Memory B cell (primary cell): Measurements from ENCODE around the gene SYT8.
A peak's percentile ranks its signal among the peaks of the same experiment; 100 is the strongest.

ENCODE experiments used
- ATAC-seq: fragments of 150-1000 bp; cut with Tn5 transposase; 2 replicates; pipeline ENCODE4 v1.10.0; 2021; ENCODE audit warnings: low read depth, mild to moderate bottlenecking, moderate library complexity
- DNase-seq, 2 donors: peaks; one replicate each; pipeline ENCODE4 v3.0.0; 2022; ENCODE audit warnings: low spot score in 2 of 2
- H3K27ac Mint-ChIP-seq: one replicate; pipeline ENCODE4 v1.8.0; 2022; ENCODE audit warnings: mild to moderate bottlenecking, moderate library complexity, mixed read lengths
- H3K27me3 Mint-ChIP-seq: one replicate; pipeline ENCODE4 v1.8.0; 2022; ENCODE audit warnings: mixed read lengths
- H3K36me3 Mint-ChIP-seq: one replicate; pipeline ENCODE4 v1.8.0; 2022; ENCODE audit warnings: mild to moderate bottlenecking, mixed read lengths
- H3K4me1 Mint-ChIP-seq: one replicate; pipeline ENCODE4 v1.8.0; 2022; ENCODE audit warnings: mixed read lengths
- H3K4me3 Mint-ChIP-seq: one replicate; pipeline ENCODE4 v1.8.0; 2022; ENCODE audit warnings: mild to moderate bottlenecking, moderate library complexity, mixed read lengths
- H3K9me3 Mint-ChIP-seq: one replicate; pipeline ENCODE4 v1.8.0; 2022; ENCODE audit warnings: mixed read lengths

SYT8 gene

GRCh38 chr11:1824221-1825038 is 10.4 kb upstream of the SYT8 start:
- DNase-seq (no peak), ATAC-seq (no peak)
- Mint-ChIP-seq H3K36me3 (peaks cover 2% of the 10 kb centered on the region), H3K9me3 (peaks cover 6% of the 10 kb centered on the region), H3K27me3 (peaks cover 27% of the 10 kb centered on the region), H3K4me1 (peaks cover 2% of the 10 kb centered on the region), H3K27ac (no peak overlapping the region), H3K4me3 (no peak overlapping the region)

GRCh38 chr11:1825039-1825740 is 9.6 kb upstream of the SYT8 start:
- Mint-ChIP-seq H3K27me3 (peaks cover 24% of the 10 kb centered on the region), H3K36me3 (no peaks in the 10 kb centered on the region), H3K4me1 (peaks cover 2% of the 10 kb centered on the region), H3K9me3 (peaks cover 4% of the 10 kb centered on the region), H3K27ac (no peak overlapping the region), H3K4me3 (no peak overlapping the region)
- DNase-seq (peak in 1 of 2 donors; percentile 20), ATAC-seq (peak; percentile 50)

- peaks cover 24% of the 10 kb centered on the region for H3K27me3 Mint-ChIP-seq
- ATAC-seq (no peak), DNase-seq (peak in 1 of 2 donors; percentile 10)
- H3K27ac Mint-ChIP-seq: no peak overlapping the region
- peaks cover 2% of the 10 kb centered on the region for H3K4me1 Mint-ChIP-seq
- H3K4me3 Mint-ChIP-seq: no peak overlapping the region
- H3K36me3 Mint-ChIP-seq: no peaks in the 10 kb centered on the region
- peaks cover 4% of the 10 kb centered on the region for H3K9me3 Mint-ChIP-seq
These were observed 8.9 kb upstream of the SYT8 start for GRCh38 chr11:1825785-1826451.

GRCh38 chr11:1826552-1827094 is 8.2 kb upstream of the SYT8 start:
- Mint-ChIP-seq H3K27ac (no peak overlapping the region), H3K9me3 (no peaks in the 10 kb centered on the region), H3K36me3 (no peaks in the 10 kb centered on the region), H3K4me1 (peaks cover 2% of the 10 kb centered on the region), H3K27me3 (peaks cover 19% of the 10 kb centered on the region), H3K4me3 (no peak overlapping the region)
- ATAC-seq (no peak), DNase-seq (no peak)

- no peak overlapping the region for H3K4me3 Mint-ChIP-seq
- H3K9me3 Mint-ChIP-seq: no peaks in the 10 kb centered on the region
- no peak for ATAC-seq
- no peak overlapping the region for H3K27ac Mint-ChIP-seq
- H3K36me3 Mint-ChIP-seq: no peaks in the 10 kb centered on the region
- H3K4me1 Mint-ChIP-seq: peaks cover 2% of the 10 kb centered on the region
- H3K27me3 Mint-ChIP-seq: peaks cover 17% of the 10 kb centered on the region
- DNase-seq: peak in 1 of 2 donors; percentile 9
These were observed 7.5 kb upstream of the SYT8 start for GRCh38 chr11:1827095-1827813.

- peaks cover 2% of the 10 kb centered on the region for H3K4me1 Mint-ChIP-seq
- no peak for DNase-seq
- H3K27me3 Mint-ChIP-seq: peaks cover 17% of the 10 kb centered on the region
- H3K27ac Mint-ChIP-seq: no peak overlapping the region
- ATAC-seq: no peak
- H3K9me3 Mint-ChIP-seq: no peaks in the 10 kb centered on the region
- H3K4me3 Mint-ChIP-seq: no peak overlapping the region
- H3K36me3 Mint-ChIP-seq: no peaks in the 10 kb centered on the region
These were observed 6.9 kb upstream of the SYT8 start for GRCh38 chr11:1827931-1828330.

GRCh38 chr11:1828542-1828941 is 6.2 kb upstream of the SYT8 start:
- H3K27me3 Mint-ChIP-seq: peaks cover 17% of the 10 kb centered on the region
- H3K4me3 Mint-ChIP-seq: no peak overlapping the region
- no peak for DNase-seq
- H3K9me3 Mint-ChIP-seq: no peaks in the 10 kb centered on the region
- no peaks in the 10 kb centered on the region for H3K36me3 Mint-ChIP-seq
- peaks cover 2% of the 10 kb centered on the region for H3K4me1 Mint-ChIP-seq
- no peak overlapping the region for H3K27ac Mint-ChIP-seq
- ATAC-seq: no peak

- ATAC-seq (no peak), DNase-seq (peak in 1 of 2 donors; percentile 10)
- H3K9me3 Mint-ChIP-seq: no peaks in the 10 kb centered on the region
- no peaks in the 10 kb centered on the region for H3K4me1 Mint-ChIP-seq
- peaks cover 14% of the 10 kb centered on the region for H3K27me3 Mint-ChIP-seq
- H3K27ac Mint-ChIP-seq: no peak overlapping the region
- H3K4me3 Mint-ChIP-seq: no peak overlapping the region
- no peaks in the 10 kb centered on the region for H3K36me3 Mint-ChIP-seq
These were observed 5.6 kb upstream of the SYT8 start for GRCh38 chr11:1829039-1829820.

- H3K27me3 Mint-ChIP-seq: peaks cover 11% of the 10 kb centered on the region
- DNase-seq (peak in 1 of 2 donors; percentile 10), ATAC-seq (no peak)
- no peak overlapping the region for H3K27ac Mint-ChIP-seq
- no peaks in the 10 kb centered on the region for H3K9me3 Mint-ChIP-seq
- no peaks in the 10 kb centered on the region for H3K4me1 Mint-ChIP-seq
- no peak overlapping the region for H3K4me3 Mint-ChIP-seq
- H3K36me3 Mint-ChIP-seq: no peaks in the 10 kb centered on the region
These were observed 4.8 kb upstream of the SYT8 start for GRCh38 chr11:1830004-1830321.

- Mint-ChIP-seq H3K9me3 (no peaks in the 10 kb centered on the region), H3K4me3 (no peak overlapping the region), H3K4me1 (no peaks in the 10 kb centered on the region), H3K36me3 (no peaks in the 10 kb centered on the region), H3K27ac (no peak overlapping the region), H3K27me3 (peaks cover 11% of the 10 kb centered on the region)
- DNase-seq (peak in 1 of 2 donors; percentile 12), ATAC-seq (no peak)
These were observed 4.2 kb upstream of the SYT8 start for GRCh38 chr11:1830322-1831223.

- Mint-ChIP-seq H3K27ac (no peak overlapping the region), H3K4me1 (no peaks in the 10 kb centered on the region), H3K36me3 (no peaks in the 10 kb centered on the region), H3K27me3 (peaks cover 11% of the 10 kb centered on the region), H3K9me3 (no peaks in the 10 kb centered on the region), H3K4me3 (no peak overlapping the region)
- DNase-seq (peak in 1 of 2 donors; percentile 15), ATAC-seq (no peak)
These were observed 3.2 kb upstream of the SYT8 start for GRCh38 chr11:1831338-1832210.
